ENCODE data around the gene KIF17. TPM values are rescaled to one million over a fixed set of nuclear protein-coding genes. Genes with fewer than 3 reads are reported as not detected.

KIF17 gene
- total and polyA plus RNA-seq, 2 of the 8 experiments (the other 6 are each of a cell fraction or from before 2014, with no cell fraction given): 6.9 to 10.4 TPM

DNA sequence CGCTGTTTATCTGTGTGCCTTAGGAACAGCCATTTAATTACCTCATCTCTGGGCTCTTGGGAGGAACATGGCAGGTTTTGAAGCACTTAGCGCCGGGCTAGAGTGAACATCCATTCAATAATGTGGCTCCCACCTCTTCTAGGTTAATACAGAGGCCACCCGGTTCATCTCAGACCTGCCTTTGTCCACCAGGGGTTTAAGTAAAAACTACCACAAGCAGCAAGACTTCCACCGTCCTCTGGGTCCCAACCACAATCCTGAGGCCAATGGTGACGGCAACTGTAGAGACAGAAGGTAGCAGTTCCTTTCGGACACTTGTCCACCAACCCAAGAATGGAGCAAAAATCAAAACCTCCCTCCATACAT is 55.7 kb downstream of the KIF17 start:
- Histone ChIP-seq H3K27me3 (replicated peaks in 1 of 4; ENCODE audit: control insufficient read depth in 3 of 4, extremely low read depth in 1 of 4, insufficient read depth in 3 of 4, low read length in 3 of 4) (no peaks in the 10 kb centered on the region), H3K79me1 (ENCODE audit: low read depth, low read length) (0 out of 2 replicates have a peak, but pooled peaks cover 3% of the 10 kb centered on the region), H3K4me1 (replicated peaks in 1 of 4; ENCODE audit: control insufficient read depth in 3 of 4, insufficient read depth in 4 of 4, low read length in 3 of 4) (peaks cover 0 to 9% (median 4%) of the 10 kb centered on the region in 4 experiments; a peak in 4 of 7 replicates), H3K23ac (ENCODE audit: insufficient read length) (no peak overlapping the region), H3K4me3 (ENCODE audit: extremely low read depth in 1 of 4, insufficient read depth in 2 of 4, low read depth in 3 of 4, low read length in 4 of 4) (peak overlapping the region; percentile 88 to 95 (median 91)), H3K18ac (ENCODE audit: extremely low read depth, low read length) (peak overlapping the region; percentile 79; the same call in 1 of the 2 replicates), H3K27ac (ENCODE audit: low read depth, low read length) (peak overlapping the region; percentile 76), H2BK12ac (ENCODE audit: low read depth, low read length) (0 out of 2 replicates have a peak overlapping the region, but pooled peaks have one; percentile 29), H3K9me3 (ENCODE audit: insufficient read depth in 2 of 2, low read depth in 1 of 2, low read length in 1 of 2) (no peaks in the 10 kb centered on the region; a peak in 1 of 4 replicates), H4K91ac (replicated peaks; ENCODE audit: insufficient read length, low read length) (peak overlapping the region; percentile 61), H3K23me2 (ENCODE audit: low read depth, low read length) (peaks cover 12% of the 10 kb centered on the region), H4K20me1 (replicated peaks in 1 of 2; ENCODE audit: control insufficient read depth in 1 of 2, insufficient read depth in 2 of 2, low read length in 2 of 2) (peaks cover 4 to 8% of the 10 kb centered on the region in 2 experiments), H4K5ac (ENCODE audit: insufficient read length, low read depth, low read length) (peak overlapping the region; percentile 62), H3K9ac (replicated peaks in 1 of 4; ENCODE audit: extremely low read depth in 1 of 4, low read depth in 3 of 4, low read length in 3 of 4) (peak overlapping the region; percentile 69 to 93 (median 72)), H3K4me2 (ENCODE audit: insufficient read depth in 1 of 2, low read depth in 2 of 2, low read length in 2 of 2) (peak overlapping the region; percentile 71 to 89), H2BK15ac (ENCODE audit: low read length) (0 out of 2 replicates have a peak overlapping the region, but pooled peaks have one; percentile 5), H3K36me3 (ENCODE audit: control insufficient read depth in 2 of 4, insufficient read depth in 4 of 4, low read length in 3 of 4) (peaks cover 4 to 13% (median 9%) of the 10 kb centered on the region in 4 experiments; a peak in 6 of 8 replicates), H2BK120ac (replicated peaks; ENCODE audit: low read depth, low read length) (no peak overlapping the region), H3K56ac (replicated peaks; ENCODE audit: insufficient read length, low read depth, low read length) (no peak overlapping the region), H2AK5ac (ENCODE audit: low read depth, low read length) (no peak overlapping the region), H3K14ac (ENCODE audit: insufficient read length) (no peak overlapping the region), H2AFZ (ENCODE audit: low read length) (no peak overlapping the region), H4K8ac (ENCODE audit: extremely low read depth, insufficient read depth, low read length) (peak overlapping the region; percentile 76; the same call in 1 of the 2 replicates), H2BK5ac (ENCODE audit: low read depth, low read length) (peak overlapping the region; percentile 92; the same call in 1 of the 2 replicates), H3K4ac (replicated peaks; ENCODE audit: insufficient read length, low read depth, low read length) (peak overlapping the region; percentile 2), H2BK20ac (ENCODE audit: low read length) (no peak overlapping the region), H3K79me2 (ENCODE audit: control insufficient read depth in 1 of 2, insufficient read depth in 2 of 2, low read length in 2 of 2) (peaks cover 9 to 40% of the 10 kb centered on the region in 2 experiments)
- FAIRE-seq: no peak
- no peak for DNase-seq (ENCODE audit: low read depth in 1 of 2, low spot score in 2 of 2)
- ChIA-PET CTCF (ENCODE audit: partially characterized antibody) (interaction anchor here (0.6 to 2.2 kb wide), 8 partner anchors 10 to 231 kb away, joined by 3 to 8 read pairs (median 4); partner anchors contain the start of gene PINK1), POLR2A (ENCODE audit: partially characterized antibody) (interaction anchor here (0.6 to 2.0 kb wide), 9 partner anchors 11 to 140 kb away, joined by 3 to 5 read pairs (median 4); partner anchors contain the start of gene HP1BP3)
- TF ChIP-seq, protein P1, sequence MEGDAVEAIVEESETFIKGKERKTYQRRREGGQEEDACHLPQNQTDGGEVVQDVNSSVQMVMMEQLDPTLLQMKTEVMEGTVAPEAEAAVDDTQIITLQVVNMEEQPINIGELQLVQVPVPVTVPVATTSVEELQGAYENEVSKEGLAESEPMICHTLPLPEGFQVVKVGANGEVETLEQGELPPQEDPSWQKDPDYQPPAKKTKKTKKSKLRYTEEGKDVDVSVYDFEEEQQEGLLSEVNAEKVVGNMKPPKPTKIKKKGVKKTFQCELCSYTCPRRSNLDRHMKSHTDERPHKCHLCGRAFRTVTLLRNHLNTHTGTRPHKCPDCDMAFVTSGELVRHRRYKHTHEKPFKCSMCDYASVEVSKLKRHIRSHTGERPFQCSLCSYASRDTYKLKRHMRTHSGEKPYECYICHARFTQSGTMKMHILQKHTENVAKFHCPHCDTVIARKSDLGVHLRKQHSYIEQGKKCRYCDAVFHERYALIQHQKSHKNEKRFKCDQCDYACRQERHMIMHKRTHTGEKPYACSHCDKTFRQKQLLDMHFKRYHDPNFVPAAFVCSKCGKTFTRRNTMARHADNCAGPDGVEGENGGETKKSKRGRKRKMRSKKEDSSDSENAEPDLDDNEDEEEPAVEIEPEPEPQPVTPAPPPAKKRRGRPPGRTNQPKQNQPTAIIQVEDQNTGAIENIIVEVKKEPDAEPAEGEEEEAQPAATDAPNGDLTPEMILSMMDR (IDR thresholded peaks at IDR 0.05; ENCODE audit: control extremely low read depth in 1 of 3, insufficient read depth in 1 of 3, low read depth in 1 of 3, low read length in 3 of 3): peak in 1 of 3 experiments; percentile 0; a peak in 1 of 4 replicates
- no peak for TF ChIP-seq POLR2AphosphoS5 (IDR thresholded peaks at IDR 0.05; ENCODE audit: low read depth, low read length)
- WGBS, 2 experiments (ENCODE audit: extremely low coverage in 1 of 2, insufficient coverage in 1 of 2, insufficient read length in 1 of 2, insufficient replicate concordance in 2 of 2, low coverage in 1 of 2, low lambda C conversion rate in 2 of 2, missing lambda C conversion rate in 1 of 2): 69% methylated on average over 7 of the region's 7 CpGs; no CpG with 5 or more reads in 1 of the 2 experiments
